Mesothelial cell of epicardium (in vitro differentiated cells): ENCODE results near the gene SLC2A11. TPM values are rescaled to one million over a fixed set of nuclear protein-coding genes. Genes with fewer than 3 reads are reported as not detected.

Experiments
- DNase-seq, 2 experiments: peaks; one replicate each; pipeline ENCODE4 v3.0.0; 2021; ENCODE audit warnings: low spot score in 2 of 2; ENCODE audit not compliant: unreplicated experiment in 2 of 2
- H3K27ac Mint-ChIP-seq: 2 replicates; pipeline ENCODE4 v1.8.0; 2021; ENCODE audit warnings: mixed read lengths
- H3K27me3 Mint-ChIP-seq: 2 replicates; pipeline ENCODE4 v1.8.0; 2021; ENCODE audit warnings: low read depth, mixed read lengths
- H3K36me3 Mint-ChIP-seq: 2 replicates; pipeline ENCODE4 v1.8.0; 2021; ENCODE audit warnings: mixed read lengths
- H3K4me1 Mint-ChIP-seq: 2 replicates; pipeline ENCODE4 v1.8.0; 2021; ENCODE audit warnings: mixed read lengths
- H3K4me3 Mint-ChIP-seq: 2 replicates; pipeline ENCODE4 v1.8.0; 2021; ENCODE audit warnings: mild to moderate bottlenecking, moderate library complexity, mixed read lengths
- H3K9me3 Mint-ChIP-seq: 2 replicates; pipeline ENCODE4 v1.8.0; 2021; ENCODE audit warnings: mixed read lengths
- CTCF ChIP-seq: fragments of 200-600 bp; sonication (generic); IDR thresholded peaks from one replicate; pipeline ENCODE4 v1.5.0; 2021; ENCODE audit warnings: antibody characterized with exemption; ENCODE audit not compliant: unreplicated experiment
- total RNA-seq: library from RNA; stranded (reverse); gene quantifications from 3 replicates; pipeline ENCODE4 v1.2.1, GENCODE V29; 2021

Gene SLC2A11
- total RNA-seq, 1 donor from 2014 or later = 112 TPM

- H3K4me3 Mint-ChIP-seq = no peak overlapping the region
- no peaks in the 10 kb centered on the region for H3K27me3 Mint-ChIP-seq
- no peak for TF ChIP-seq CTCF
- peaks cover 19% of the 10 kb centered on the region for H3K4me1 Mint-ChIP-seq
- no peak for DNase-seq
- H3K27ac Mint-ChIP-seq = no peak overlapping the region
- peaks cover 44% of the 10 kb centered on the region for H3K36me3 Mint-ChIP-seq
- H3K9me3 Mint-ChIP-seq = peaks cover 10% of the 10 kb centered on the region
Observed at GRCh38 chr22:23831261-23831660, 26.4 kb upstream of the SLC2A11 start.

- Mint-ChIP-seq H3K27me3 (no peaks in the 10 kb centered on the region), H3K9me3 (peaks cover 10% of the 10 kb centered on the region), H3K27ac (no peak overlapping the region), H3K4me3 (no peak overlapping the region), H3K4me1 (peaks cover 13% of the 10 kb centered on the region), H3K36me3 (peaks cover 40% of the 10 kb centered on the region)
- no peak for TF ChIP-seq CTCF
- DNase-seq = no peak
Observed at GRCh38 chr22:23831781-23832180, 25.9 kb upstream of the SLC2A11 start.

GRCh38 chr22:23832226-23833016, 25.3 kb upstream of the SLC2A11 start:
- H3K27ac Mint-ChIP-seq = peak overlapping the region; percentile 79
- no peak for TF ChIP-seq CTCF
- peaks cover 37% of the 10 kb centered on the region for H3K36me3 Mint-ChIP-seq
- no peak for DNase-seq
- H3K4me1 Mint-ChIP-seq = peaks cover 14% of the 10 kb centered on the region
- no peak overlapping the region for H3K4me3 Mint-ChIP-seq
- H3K27me3 Mint-ChIP-seq = no peaks in the 10 kb centered on the region
- peaks cover 10% of the 10 kb centered on the region for H3K9me3 Mint-ChIP-seq

GRCh38 chr22:23833017-23833751, 24.5 kb upstream of the SLC2A11 start:
- Mint-ChIP-seq H3K36me3 (peaks cover 34% of the 10 kb centered on the region), H3K9me3 (peaks cover 10% of the 10 kb centered on the region), H3K4me3 (no peak overlapping the region), H3K27ac (no peak overlapping the region), H3K27me3 (no peaks in the 10 kb centered on the region), H3K4me1 (peaks cover 19% of the 10 kb centered on the region)
- no peak for DNase-seq
- TF ChIP-seq CTCF = no peak

- Mint-ChIP-seq H3K9me3 (peaks cover 8% of the 10 kb centered on the region), H3K36me3 (peaks cover 29% of the 10 kb centered on the region), H3K4me3 (no peak overlapping the region), H3K4me1 (peaks cover 23% of the 10 kb centered on the region), H3K27me3 (peaks cover under 1% of the 10 kb centered on the region), H3K27ac (no peak overlapping the region)
- no peak for TF ChIP-seq CTCF
- DNase-seq = no peak
Observed at GRCh38 chr22:23833911-23834317, 23.8 kb upstream of the SLC2A11 start.
